H1 (cell line): ENCODE measurements around the gene LIPG. TPM values are rescaled to one million over a fixed set of nuclear protein-coding genes. Genes with fewer than 3 reads are reported as not detected.

Experiments
- CTCF ChIA-PET: fragments of 300-600 bp; sonication (Branson Sonifier 250); formaldehyde crosslinking; loops from one replicate; lab custom pipeline; 2021; ENCODE audit not compliant: partially characterized antibody; lab: Charles Lee
- POLR2A ChIA-PET: fragments of 300-600 bp; sonication (Branson Sonifier 250); formaldehyde crosslinking; loops from one replicate; lab custom pipeline; 2021; ENCODE audit warnings: inconsistent platforms; ENCODE audit not compliant: partially characterized antibody; lab: Charles Lee
- DNase-seq, 2 experiments: peaks; one replicate each; pipeline versions ENCODE4 v3.0.0 to v3.0.0-alpha.2; 2010 to 2022; ENCODE audit warnings: low spot score in 2 of 2, low read depth in 1 of 2, mixed read lengths in 1 of 2
- FAIRE-seq: peaks from 2 replicates; lab custom pipeline; 2011; peaks lifted over from hg19 to GRCh38; lab: Jason Lieb, UNC
- H2AFZ ChIP-seq: 2 replicates; pipeline ENCODE4 v1.8.1; 2012; ENCODE audit warnings: low read length, inconsistent platforms
- H2AK5ac ChIP-seq: 2 replicates; pipeline ENCODE4 v1.6.1; 2013; ENCODE audit warnings: low read depth, low read length
- H2BK120ac ChIP-seq: replicated peaks from 2 replicates; pipeline ENCODE3; 2013; ENCODE audit warnings: low read depth, low read length, inconsistent platforms
- H2BK12ac ChIP-seq: 2 replicates; pipeline ENCODE4 v1.6.1; 2013; ENCODE audit warnings: low read depth, low read length
- H2BK15ac ChIP-seq: 2 replicates; pipeline ENCODE4 v1.6.1; 2013; ENCODE audit warnings: low read length
- H2BK20ac ChIP-seq: 2 replicates; pipeline ENCODE4 v1.6.1; 2013; ENCODE audit warnings: low read length
- H2BK5ac ChIP-seq: 2 replicates; pipeline ENCODE4 v1.6.1; 2013; ENCODE audit warnings: low read depth, low read length
- H3K14ac ChIP-seq: 2 replicates; pipeline ENCODE4 v1.6.1; 2013; ENCODE audit warnings: inconsistent platforms; ENCODE audit not compliant: insufficient read length
- H3K18ac ChIP-seq: 2 replicates; pipeline ENCODE4 v1.6.1; 2013; ENCODE audit warnings: low read length; ENCODE audit errors: extremely low read depth
- H3K23ac ChIP-seq: 2 replicates; pipeline ENCODE4 v1.6.1; 2013; ENCODE audit warnings: inconsistent platforms; ENCODE audit not compliant: insufficient read length
- H3K23me2 ChIP-seq: 2 replicates; pipeline ENCODE4 v1.6.1; 2013; ENCODE audit warnings: low read depth, low read length
- H3K27ac ChIP-seq: 2 replicates; pipeline ENCODE4 v1.6.1; 2011; ENCODE audit warnings: low read depth, low read length, inconsistent platforms
- H3K27me3 ChIP-seq, 4 experiments: replicated peaks in 1 of 4; 1 replicate in 1 of 4; 2 replicates in 3 of 4; pipeline versions ENCODE4 v1.6.1 to v1.8.1; 2011 to 2013; ENCODE audit warnings: low read length in 3 of 4, mild to moderate bottlenecking in 3 of 4, inconsistent platforms in 2 of 4, mixed read lengths in 2 of 4, moderate library complexity in 1 of 4; ENCODE audit not compliant: control insufficient read depth in 3 of 4, insufficient read depth in 3 of 4; ENCODE audit errors: extremely low read depth in 1 of 4
- H3K36me3 ChIP-seq, 4 experiments: 2 replicates each; pipeline versions ENCODE4 v1.6.1 to v1.8.1; 2011 to 2013; ENCODE audit warnings: mild to moderate bottlenecking in 4 of 4, low read length in 3 of 4, moderate library complexity in 2 of 4, control low read depth in 1 of 4, inconsistent platforms in 1 of 4; ENCODE audit not compliant: insufficient read depth in 4 of 4, control insufficient read depth in 2 of 4
- H3K4ac ChIP-seq: replicated peaks from 2 replicates; pipeline ENCODE3; 2013; ENCODE audit warnings: low read length, low read depth, mixed read lengths, inconsistent platforms; ENCODE audit not compliant: insufficient read length
- H3K4me1 ChIP-seq, 4 experiments: replicated peaks in 1 of 4; 1 replicate in 1 of 4; 2 replicates in 3 of 4; pipeline versions ENCODE4 v1.6.1 to v1.8.1; 2011 to 2013; ENCODE audit warnings: low read length in 3 of 4, inconsistent platforms in 2 of 4, mixed read lengths in 1 of 4; ENCODE audit not compliant: insufficient read depth in 4 of 4, control insufficient read depth in 3 of 4
- H3K4me2 ChIP-seq, 2 experiments: 2 replicates each; pipeline versions ENCODE4 v1.6.1 to v1.8.1; 2011 to 2013; ENCODE audit warnings: low read depth in 2 of 2, low read length in 2 of 2, control low read depth in 1 of 2, inconsistent platforms in 1 of 2, mild to moderate bottlenecking in 1 of 2; ENCODE audit not compliant: insufficient read depth in 1 of 2
- H3K4me3 ChIP-seq, 4 experiments: fragments of 200-600, 300-600 bp in 1 of 4; sonication (generic), shearing (Covaris generic), sonication (Bioruptor Twin) in 1 of 4; 2 replicates each; pipeline versions ENCODE4 v1.5.1 to v1.8.1; 2011 to 2016; ENCODE audit warnings: low read length in 4 of 4, low read depth in 3 of 4, control low read depth in 2 of 4, inconsistent platforms in 2 of 4, mild to moderate bottlenecking in 2 of 4, mixed read lengths in 1 of 4, moderate library complexity in 1 of 4; ENCODE audit not compliant: insufficient read depth in 2 of 4; ENCODE audit errors: extremely low read depth in 1 of 4
- H3K56ac ChIP-seq: replicated peaks from 2 replicates; pipeline ENCODE3; 2013; ENCODE audit warnings: low read depth, mild to moderate bottlenecking, mixed read lengths, low read length, inconsistent platforms; ENCODE audit not compliant: insufficient read length
- H3K79me1 ChIP-seq: 2 replicates; pipeline ENCODE4 v1.6.1; 2013; ENCODE audit warnings: low read depth, low read length, control low read depth
- H3K79me2 ChIP-seq, 2 experiments: 2 replicates each; pipeline versions ENCODE4 v1.6.1 to v1.8.1; 2012 to 2013; ENCODE audit warnings: low read length in 2 of 2, mild to moderate bottlenecking in 2 of 2, inconsistent platforms in 1 of 2; ENCODE audit not compliant: insufficient read depth in 2 of 2, control insufficient read depth in 1 of 2
- H3K9ac ChIP-seq, 4 experiments: replicated peaks in 1 of 4; 1 replicate in 1 of 4; 2 replicates in 3 of 4; pipeline versions ENCODE4 v1.6.1 to v1.8.1; 2011 to 2013; ENCODE audit warnings: low read depth in 3 of 4, low read length in 3 of 4, control low read depth in 2 of 4, mild to moderate bottlenecking in 2 of 4, moderate library complexity in 2 of 4, inconsistent platforms in 1 of 4; ENCODE audit errors: extremely low read depth in 1 of 4
- H3K9me3 ChIP-seq, 2 experiments: 2 replicates each; pipeline versions ENCODE4 v1.6.1 to v1.8.1; 2012 to 2013; ENCODE audit warnings: mild to moderate bottlenecking in 2 of 2, moderate library complexity in 2 of 2, control low read depth in 1 of 2, inconsistent platforms in 1 of 2, low read depth in 1 of 2, low read length in 1 of 2, mixed read lengths in 1 of 2; ENCODE audit not compliant: insufficient read depth in 2 of 2
- H4K20me1 ChIP-seq, 2 experiments: replicated peaks in 1 of 2; 2 replicates each; pipeline versions ENCODE3 to v1.8.1; 2011 to 2013; ENCODE audit warnings: inconsistent platforms in 2 of 2, low read length in 2 of 2, mild to moderate bottlenecking in 1 of 2; ENCODE audit not compliant: insufficient read depth in 2 of 2, control insufficient read depth in 1 of 2
- H4K5ac ChIP-seq: 2 replicates; pipeline ENCODE4 v1.6.1; 2013; ENCODE audit warnings: low read length, low read depth, mixed read lengths, inconsistent platforms; ENCODE audit not compliant: insufficient read length
- H4K8ac ChIP-seq: 2 replicates; pipeline ENCODE4 v1.8.0; 2013; ENCODE audit warnings: mild to moderate bottlenecking, moderate library complexity, low read length, inconsistent platforms; ENCODE audit not compliant: insufficient read depth; ENCODE audit errors: extremely low read depth
- H4K91ac ChIP-seq: replicated peaks from 2 replicates; pipeline ENCODE3; 2013; ENCODE audit warnings: low read length, mixed read lengths, inconsistent platforms; ENCODE audit not compliant: insufficient read length
- CHD2 ChIP-seq: IDR thresholded peaks from 2 replicates; pipeline ENCODE4 v1.6.1; 2012; ENCODE audit warnings: low read length, improper control_type of control experiment
- CTBP2 ChIP-seq: IDR thresholded peaks from 2 replicates; pipeline ENCODE4 v1.7.0; 2011; ENCODE audit warnings: borderline replicate concordance, mild to moderate bottlenecking, moderate library complexity, mixed read lengths, low read length; ENCODE audit not compliant: insufficient read depth, insufficient read length
- EZH2 ChIP-seq: fragments of 200-600 bp; sonication (generic); IDR thresholded peaks from 2 replicates; pipeline ENCODE4 v1.7.1; 2012; ENCODE audit warnings: low read depth, mild to moderate bottlenecking, moderate library complexity, low read length, inconsistent platforms; ENCODE audit not compliant: severe bottlenecking
- HDAC2 ChIP-seq, 2 experiments: fragments of 300-600 bp in 1 of 2; sonication (generic) in 1 of 2; IDR thresholded peaks; 2 replicates each; pipeline ENCODE4 v1.6.1; 2011 to 2012; ENCODE audit warnings: low read depth in 2 of 2, low read length in 2 of 2, mild to moderate bottlenecking in 2 of 2, moderate library complexity in 2 of 2, borderline replicate concordance in 1 of 2, inconsistent platforms in 1 of 2
- POLR2AphosphoS5 ChIP-seq: IDR thresholded peaks from 2 replicates; pipeline ENCODE4 v1.6.1; 2011; ENCODE audit warnings: low read depth, low read length
- SIRT6 ChIP-seq: IDR thresholded peaks from one replicate; pipeline ENCODE4 v1.7.1; 2012; ENCODE audit warnings: low read length, inconsistent platforms
- SRF ChIP-seq: IDR thresholded peaks from 2 replicates; pipeline ENCODE4 v1.6.1; 2011; ENCODE audit warnings: mild to moderate bottlenecking, low read depth, low read length, moderate library complexity
- TEAD4 ChIP-seq: IDR thresholded peaks from 2 replicates; pipeline ENCODE4 v1.6.1; 2012; ENCODE audit warnings: low read depth, low read length, inconsistent platforms, mixed read lengths
- YY1 ChIP-seq: IDR thresholded peaks from 2 replicates; pipeline ENCODE4 v1.6.1; 2011; ENCODE audit warnings: low read depth, mild to moderate bottlenecking, low read length
- WGBS, 2 experiments: shearing (Covaris generic) in 1 of 2; methylation state at CpG; one replicate each; pipeline versions ENCODE4 v1.1.6 to v1.1.7; 2013 to 2015; ENCODE audit warnings: low lambda C conversion rate in 2 of 2, mixed read lengths in 2 of 2, inconsistent platforms in 1 of 2, low coverage in 1 of 2, missing lambda C conversion rate in 1 of 2; ENCODE audit not compliant: insufficient replicate concordance in 2 of 2, insufficient coverage in 1 of 2, insufficient read length in 1 of 2; ENCODE audit errors: extremely low coverage in 1 of 2, missing lambda C conversion rate in 1 of 2; 5-methylcytosine and 5-hydroxymethylcytosine counted together
- polyA plus RNA-seq, 7 experiments: library from polyadenylated mRNA; depleted of rRNA in 3 of 7; stranded (reverse) in 5 of 7; unstranded in 2 of 7; fragments of >200 nt in 5 of 7; fragments of 200-250 nt in 2 of 7; gene quantifications; 1 replicate in 5 of 7; 2 replicates in 1 of 7; 4 replicates in 1 of 7; pipeline versions ENCODE4 v1.2.1 to v1.2.3, GENCODE V29; 2011 to 2013; ENCODE audit warnings: missing spikeins in 2 of 7, mixed read lengths in 2 of 7
- total RNA-seq: library from RNA; stranded (reverse); fragmentation: NEBNext Ultra II Directional; extraction: Animal tissue kit (Norgen Biotek cat#: 25700); gene quantifications from 2 replicates; pipeline ENCODE4 v1.2.1, GENCODE V29; 2021
- TF ChIP-seq, protein P1 (sequence below): IDR thresholded peaks from 2 replicates; pipeline ENCODE4 v1.6.1; 2012; ENCODE audit warnings: inconsistent platforms
- TF ChIP-seq, protein P2 (sequence below): IDR thresholded peaks from 2 replicates; pipeline ENCODE4 v1.6.1; 2012; ENCODE audit warnings: inconsistent platforms

The LIPG gene
- total and polyA plus RNA-seq, 2 of the 8 experiments (the other 6 are each of a cell fraction or from before 2014, with no cell fraction given), result 9.2 to 9.8 TPM

DNA sequence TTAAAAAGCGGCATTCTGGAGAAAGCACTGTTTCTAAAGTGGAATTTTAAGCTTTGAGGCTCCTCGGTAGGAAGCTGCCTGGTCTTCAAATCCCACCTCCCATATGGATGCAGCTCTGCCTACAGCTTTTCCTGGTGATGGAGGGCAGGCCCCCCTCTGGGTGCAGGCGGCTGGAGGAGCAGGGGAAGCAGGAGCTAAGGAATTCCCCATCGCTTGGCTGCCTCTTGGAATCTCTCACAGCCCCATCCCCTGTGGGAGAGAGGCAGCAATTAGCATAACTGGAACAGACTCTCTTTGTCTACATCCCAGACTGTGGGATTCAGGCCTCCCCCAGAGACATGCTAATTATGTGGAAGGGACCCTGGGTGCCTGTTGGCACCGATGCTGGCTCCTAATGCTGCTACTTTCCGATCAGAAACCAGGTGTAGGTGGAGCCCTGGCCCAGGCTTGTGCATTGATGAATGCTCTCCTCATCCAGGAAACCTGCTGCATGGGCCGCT is 51.3 kb downstream of the LIPG start:
- Histone ChIP-seq H2BK15ac (no peak overlapping the region), H3K23me2 (no peaks in the 10 kb centered on the region), H3K27me3 (peaks cover 0 to 2% (median 0%) of the 10 kb centered on the region in 4 experiments; a peak in 1 of 7 replicates), H3K14ac (no peak overlapping the region), H3K56ac (no peak overlapping the region), H3K9me3 (no peaks in the 10 kb centered on the region), H3K36me3 (no peaks in the 10 kb centered on the region), H3K9ac (no peak overlapping the region), H3K4me2 (peak overlapping the region; percentile 30 to 56), H2BK20ac (no peak overlapping the region), H3K79me1 (no peaks in the 10 kb centered on the region), H4K5ac (no peak overlapping the region), H2AK5ac (no peak overlapping the region), H3K23ac (no peak overlapping the region), H2AFZ (no peak overlapping the region), H3K79me2 (no peaks in the 10 kb centered on the region), H4K91ac (no peak overlapping the region), H3K27ac (0 out of 2 replicates have a peak overlapping the region, but pooled peaks have one; percentile 8), H3K4me3 (peak overlapping the region in 2 of 4 experiments; percentile 7 to 18; a peak in 3 of 8 replicates), H3K4ac (no peak overlapping the region), H2BK12ac (no peak overlapping the region), H4K8ac (no peak overlapping the region), H2BK5ac (0 out of 2 replicates have a peak overlapping the region, but pooled peaks have one; percentile 8), H3K4me1 (peaks cover 10 to 25% (median 21%) of the 10 kb centered on the region in 4 experiments), H2BK120ac (no peak overlapping the region), H3K18ac (peak overlapping the region; percentile 1; the same call in 1 of the 2 replicates), H4K20me1 (no peaks in the 10 kb centered on the region)
- CTCF ChIA-PET, result interaction anchor here (0.7 to 9.3 kb wide), 12 partner anchors 12 to 162 kb away, joined by 3 to 53 read pairs (median 4); no protein-coding TSS in a partner anchor
- POLR2A ChIA-PET, result interaction anchor here (1.2 to 2.0 kb wide), 4 partner anchors 17 to 126 kb away, joined by 3 to 4 read pairs (median 3); partner anchors contain the start of gene C18orf32
- FAIRE-seq (peak; percentile 92), DNase-seq (peak; percentile 70 to 78)
- 8% methylated on average over 7 of the region's 7 CpGs; no CpG with 5 or more reads in 1 of the 2 experiments for WGBS, 2 experiments
- TF ChIP-seq, protein P1, sequence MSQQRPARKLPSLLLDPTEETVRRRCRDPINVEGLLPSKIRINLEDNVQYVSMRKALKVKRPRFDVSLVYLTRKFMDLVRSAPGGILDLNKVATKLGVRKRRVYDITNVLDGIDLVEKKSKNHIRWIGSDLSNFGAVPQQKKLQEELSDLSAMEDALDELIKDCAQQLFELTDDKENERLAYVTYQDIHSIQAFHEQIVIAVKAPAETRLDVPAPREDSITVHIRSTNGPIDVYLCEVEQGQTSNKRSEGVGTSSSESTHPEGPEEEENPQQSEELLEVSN, result peak; percentile 84; the same call in 1 of the 2 replicates
- TF ChIP-seq SIRT6 (no peak), EZH2 (peak; percentile 35), SRF (no peak), YY1 (peak; percentile 65; the same call in 1 of the 2 replicates), TEAD4 (peak; percentile 82), HDAC2 (IDR thresholded peaks at IDR 0.05; ENCODE audit: borderline replicate concordance in 1 of 2, low read depth in 2 of 2, low read length in 2 of 2) (peak in 1 of 2 experiments; percentile 80; a peak in 2 of 4 replicates), CHD2 (peak; percentile 45; the same call in 1 of the 2 replicates), CTBP2 (peak; percentile 24), POLR2AphosphoS5 (no peak)
- TF ChIP-seq, protein P2, sequence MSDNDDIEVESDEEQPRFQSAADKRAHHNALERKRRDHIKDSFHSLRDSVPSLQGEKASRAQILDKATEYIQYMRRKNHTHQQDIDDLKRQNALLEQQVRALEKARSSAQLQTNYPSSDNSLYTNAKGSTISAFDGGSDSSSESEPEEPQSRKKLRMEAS, result peak; percentile 93
